GM12873 (cell line): ENCODE data around the gene MPPE1.

Experiments used
- CTCF ChIP-seq: IDR thresholded peaks from 2 replicates; pipeline ENCODE4 v1.5.1; 2012; ENCODE audit warnings: low read depth, mild to moderate bottlenecking, moderate library complexity, low read length, control low read depth; ENCODE audit not compliant: insufficient read depth; ENCODE audit errors: missing control alignments

The MPPE1 gene

GRCh38 chr18:11842562-11842961 lies 65.6 kb downstream of the MPPE1 start:
- no peak for TF ChIP-seq CTCF

- no peak for TF ChIP-seq CTCF
These were observed 67.6 kb downstream of the MPPE1 start for GRCh38 chr18:11840493-11840892.

- no peak for TF ChIP-seq CTCF
These were observed 68.6 kb downstream of the MPPE1 start for GRCh38 chr18:11839556-11839955.

- no peak for TF ChIP-seq CTCF
These were observed 73.3 kb downstream of the MPPE1 start for GRCh38 chr18:11834772-11835171.
